Epithelial cell of prostate (primary cell): ENCODE data around the gene MADD.
"Not testable (repeated sequence)": the region's sequence is repeated elsewhere in the genome, so short reads cannot be mapped to it uniquely, and the experiment has no call there.

Source experiments
- DNase-seq: peaks from one replicate; pipeline ENCODE4 v3.0.0-alpha.2; 2011; ENCODE audit warnings: low read depth, low spot score
- H3K27ac ChIP-seq: fragments of 450-650 bp; 2 replicates; pipeline ENCODE4 v1.5.1; 2017; ENCODE audit warnings: mild to moderate bottlenecking

The MADD gene

DNA sequence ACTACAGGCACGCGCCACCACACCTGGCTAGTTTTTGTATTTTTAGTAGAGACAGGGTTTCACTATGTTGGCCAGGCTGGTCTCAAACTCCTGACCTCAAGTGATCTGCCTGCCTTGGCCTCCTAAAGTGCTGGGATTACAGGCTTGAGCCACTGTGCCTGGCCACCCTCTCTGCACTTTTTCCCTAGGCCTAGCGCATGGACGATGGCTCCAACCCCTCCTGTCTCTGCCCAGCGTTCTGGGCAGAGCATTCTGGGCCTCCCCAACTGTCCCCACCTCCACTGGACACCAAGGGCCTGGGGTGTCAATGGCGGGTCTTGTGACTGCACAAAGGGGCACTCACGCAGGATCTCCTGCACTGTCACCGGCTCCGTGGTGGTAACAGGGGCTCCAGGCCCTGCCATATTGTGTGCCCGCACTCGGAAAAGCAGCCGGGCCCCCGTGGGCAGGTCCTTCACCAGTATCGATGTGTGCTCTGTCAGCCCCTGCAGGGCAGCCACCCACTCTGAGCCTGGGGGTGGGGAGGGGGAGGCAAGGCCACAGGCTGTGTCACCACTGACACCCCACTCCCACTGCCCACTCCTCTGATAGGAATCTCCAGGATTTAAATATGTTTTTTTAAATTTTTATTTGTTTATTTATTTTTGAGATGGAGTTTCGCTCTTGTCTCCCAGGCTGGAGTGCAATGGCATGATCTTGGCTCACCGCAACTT lies 64.9 kb downstream of the MADD start:
- not testable (repeated sequence) for H3K27ac ChIP-seq, DNase-seq

DNA sequence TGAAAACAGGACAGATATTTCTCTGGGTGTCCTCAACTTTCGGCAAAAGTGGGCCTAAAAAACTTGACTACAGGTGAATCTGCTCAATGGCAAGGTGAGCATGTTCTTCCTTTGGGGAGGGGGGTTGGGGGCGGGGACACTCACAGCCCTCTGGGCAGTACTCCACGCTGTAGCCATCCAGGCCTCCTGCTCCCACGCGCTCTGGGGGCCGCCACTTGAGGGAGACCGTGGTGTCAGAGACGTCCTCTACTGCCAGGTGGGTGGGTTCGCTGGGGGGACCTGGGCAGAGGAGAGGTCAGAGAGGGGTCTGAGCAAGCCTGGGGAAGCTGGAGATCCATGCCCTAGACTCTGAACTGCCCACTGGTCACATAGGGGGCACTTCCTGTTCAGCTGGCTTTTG lies 65.8 kb downstream of the MADD start:
- no peak for DNase-seq
- H3K27ac ChIP-seq = no peak overlapping the region

DNA sequence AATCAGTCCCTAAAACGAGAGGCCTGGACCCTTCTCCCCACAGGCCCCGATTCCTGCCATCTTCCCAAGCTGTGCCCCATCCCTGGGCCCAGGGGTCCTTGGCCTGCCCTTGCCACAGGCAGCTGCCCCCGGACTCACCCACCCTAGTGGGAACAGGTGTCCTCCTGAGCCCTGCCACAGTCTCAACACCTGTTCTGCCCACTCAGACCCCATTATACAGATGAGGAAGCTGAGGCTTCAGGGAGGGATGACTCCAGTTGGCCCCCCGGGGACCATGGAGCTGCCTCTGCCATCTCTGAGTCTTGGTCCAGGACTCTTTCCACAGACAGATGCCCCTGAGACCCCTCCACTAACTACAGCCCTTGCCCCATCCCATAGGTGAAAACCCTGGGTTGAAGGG lies 66.7 kb downstream of the MADD start:
- no peak for DNase-seq
- H3K27ac ChIP-seq = no peak overlapping the region

DNA sequence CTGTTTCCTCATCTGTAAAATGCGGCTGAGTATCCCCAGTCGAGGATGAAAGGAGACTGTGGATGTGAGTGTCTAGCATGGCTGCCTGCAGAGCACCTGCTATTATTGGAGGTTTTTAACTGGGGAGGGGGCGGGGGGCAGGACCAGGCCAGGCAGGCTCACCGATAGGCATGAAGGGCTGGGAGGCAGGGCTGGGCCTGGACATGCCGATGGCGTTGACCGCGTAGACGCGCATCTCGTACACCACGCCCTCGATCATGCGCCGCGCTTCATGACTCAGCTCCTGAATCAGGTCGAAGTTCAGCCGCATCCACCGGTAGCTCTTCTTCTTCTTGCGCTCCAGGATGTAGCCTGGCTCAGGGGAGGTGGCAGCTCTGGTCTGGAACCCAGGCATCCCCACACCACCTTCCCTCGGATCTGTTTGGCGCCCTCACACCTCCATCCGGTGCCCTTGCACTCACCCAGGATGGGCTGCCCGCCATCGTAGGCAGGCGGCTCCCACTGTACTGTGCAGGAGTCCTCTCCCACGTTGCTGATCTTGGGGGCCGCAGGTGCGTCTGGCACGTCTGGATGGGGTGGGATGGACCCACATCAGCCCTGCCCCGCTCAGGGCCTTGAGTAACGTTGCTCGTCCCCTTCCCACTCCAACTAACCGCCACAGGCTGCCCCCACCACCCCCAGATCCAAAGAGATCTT lies 67.4 kb downstream of the MADD start:
- DNase-seq = no peak
- no peak overlapping the region for H3K27ac ChIP-seq

DNA sequence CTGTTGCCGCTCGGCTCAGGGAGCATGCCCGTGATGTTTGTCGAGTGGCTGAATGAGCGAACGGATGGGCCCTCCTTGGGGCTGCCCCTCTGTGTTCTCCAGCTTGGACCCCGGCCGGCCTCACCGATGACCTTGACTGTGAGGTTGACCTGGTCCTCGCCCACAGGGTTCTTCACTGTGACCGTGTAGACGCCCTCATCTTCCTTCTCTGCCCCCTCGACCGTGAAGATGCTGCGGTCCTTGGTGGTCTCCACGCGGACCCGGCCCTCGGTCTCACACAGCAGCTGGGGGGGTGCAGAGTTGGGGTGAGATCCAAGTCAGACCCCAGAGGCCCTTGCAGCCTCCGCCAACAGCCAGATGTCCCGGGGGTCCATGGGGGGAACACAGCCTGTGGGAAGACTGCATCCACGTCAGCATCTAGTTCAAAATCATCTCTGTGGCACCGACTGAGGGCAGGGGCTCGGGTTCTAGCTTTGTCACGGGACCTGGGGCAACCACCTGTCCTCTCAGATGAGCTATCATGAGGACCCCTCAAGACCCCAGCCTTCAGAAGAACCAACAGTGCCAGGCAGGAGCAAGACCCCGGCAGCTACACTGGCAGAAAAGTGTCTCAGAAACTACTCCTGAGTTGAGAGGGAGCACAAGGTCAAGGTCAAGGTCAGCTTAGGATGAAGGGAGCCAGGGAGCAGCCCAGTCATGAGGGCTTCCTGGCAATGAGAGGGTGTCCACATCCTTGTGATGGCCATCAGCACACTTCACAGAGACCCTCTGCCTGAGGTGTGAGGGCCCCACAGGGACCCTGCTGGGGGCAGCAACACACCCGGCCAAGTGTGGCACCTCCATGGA lies 68.7 kb downstream of the MADD start:
- DNase-seq = no peak

DNA sequence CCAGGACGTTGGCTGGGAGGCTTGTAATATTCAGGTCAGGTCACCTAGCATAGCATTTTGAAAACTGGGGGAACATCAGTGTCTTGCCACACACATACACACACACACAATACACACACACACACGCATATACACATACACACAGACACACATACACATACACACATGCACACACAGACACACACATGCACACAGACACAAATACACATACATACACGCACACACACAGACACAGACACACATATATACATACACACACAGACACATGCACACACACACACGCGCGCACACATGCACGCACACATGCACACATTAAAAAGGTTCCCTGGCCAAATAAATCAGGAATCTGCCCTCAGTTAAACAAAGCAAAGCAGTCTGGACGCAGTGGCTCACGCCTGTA lies 70.1 kb downstream of the MADD start:
- no peak for DNase-seq
- H3K27ac ChIP-seq = no peak overlapping the region

More for the DNA sequence above, 68.7 kb downstream of the MADD start:
- H3K27ac ChIP-seq = no peak overlapping the region

DNA sequence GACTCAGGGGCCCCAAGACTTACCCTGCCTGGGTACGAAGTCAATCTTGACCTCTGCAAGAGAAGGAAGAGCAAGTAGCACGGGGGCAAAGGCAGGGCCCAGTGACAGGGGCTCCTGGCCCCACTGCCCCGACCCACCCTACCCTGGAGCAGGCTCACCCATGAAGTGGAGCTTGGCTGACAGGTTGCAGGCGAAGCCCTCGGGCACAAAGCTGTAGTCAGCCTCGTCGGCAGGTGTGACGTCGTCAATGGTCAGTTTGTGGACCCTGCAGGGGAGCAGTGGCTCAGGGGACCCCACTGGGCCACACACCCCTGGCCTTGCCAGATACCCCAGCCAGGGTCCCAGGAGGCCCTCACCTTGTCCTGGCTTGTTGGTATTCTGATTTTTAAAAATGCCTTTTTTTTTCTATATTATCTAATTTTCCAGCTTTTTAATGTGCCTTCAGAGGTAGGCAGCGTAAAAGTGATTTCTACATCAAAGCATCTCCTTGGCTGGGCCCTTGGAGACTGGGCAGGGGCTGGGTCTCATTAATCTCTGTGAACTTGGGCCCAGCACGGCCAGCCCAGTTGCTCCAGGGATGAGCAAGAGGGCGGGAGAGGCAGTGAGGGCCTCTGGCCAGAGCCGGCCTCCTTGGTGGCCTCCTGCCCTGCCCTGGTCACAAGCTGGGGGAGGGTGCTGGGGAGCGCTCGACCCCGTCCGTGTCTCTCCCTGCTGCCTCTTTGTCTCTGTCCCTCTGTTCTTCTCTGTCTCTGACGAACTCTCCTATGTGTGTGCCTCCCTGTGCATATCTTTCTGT lies 71.2 kb downstream of the MADD start:
- DNase-seq = no peak
- H3K27ac ChIP-seq = no peak overlapping the region

DNA sequence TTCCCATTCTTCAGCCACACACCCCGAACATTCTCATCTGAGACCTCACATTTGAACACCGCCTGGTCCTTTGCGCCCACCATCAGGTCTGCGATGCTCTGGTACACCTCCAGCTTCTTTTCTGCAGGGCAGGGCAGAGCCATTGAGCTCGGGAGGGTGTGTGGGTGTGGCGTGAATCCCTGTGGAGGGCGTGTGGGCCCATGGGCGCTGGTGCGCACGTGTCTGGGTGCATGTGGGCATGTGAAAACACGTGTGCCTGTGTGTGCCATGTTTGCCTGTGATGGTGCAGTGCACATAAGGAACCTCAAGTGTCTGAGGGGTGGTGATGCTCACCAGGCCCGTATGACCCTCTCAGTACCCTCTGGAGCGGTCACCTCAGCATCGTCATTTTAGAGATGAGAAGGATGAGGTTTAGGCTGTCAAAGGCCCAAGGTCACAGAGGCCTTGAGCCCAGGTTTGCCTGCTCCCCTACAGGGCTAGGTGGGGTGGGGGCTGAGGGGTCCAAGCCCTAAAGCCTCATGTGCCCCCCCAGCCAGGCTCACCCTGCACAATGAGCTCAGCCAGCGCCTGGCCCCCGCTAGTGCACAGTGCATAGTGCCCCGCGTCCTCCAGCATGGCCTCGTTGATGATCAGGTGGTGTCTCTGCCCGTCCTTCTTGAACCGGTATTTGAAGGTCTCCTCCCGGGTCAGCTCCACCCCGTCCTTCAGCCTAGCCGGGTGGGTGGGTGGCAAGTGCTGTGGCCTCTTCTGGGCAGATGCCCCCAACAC lies 72.3 kb downstream of the MADD start:
- H3K27ac ChIP-seq = no peak overlapping the region
- DNase-seq = no peak

DNA sequence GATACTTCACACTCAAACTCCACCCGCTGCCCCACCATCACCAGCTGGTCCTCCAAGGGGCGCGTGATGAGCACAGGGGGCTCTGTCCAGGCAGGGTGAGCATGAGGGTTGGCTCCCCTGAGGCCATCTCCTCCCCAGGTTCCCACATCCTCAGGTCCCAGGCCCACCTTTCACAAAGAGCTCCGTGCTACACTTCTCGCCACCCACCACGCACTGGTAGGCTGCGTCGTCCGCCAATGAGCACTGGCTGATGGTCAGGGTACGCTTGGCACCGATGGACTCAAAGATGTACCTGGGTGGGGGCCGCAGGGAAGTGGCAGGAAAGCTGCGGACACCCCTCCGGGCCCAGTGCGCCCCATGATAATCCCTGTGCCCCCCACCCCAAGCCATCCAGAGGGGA lies 72.9 kb downstream of the MADD start:
- DNase-seq = no peak
- H3K27ac ChIP-seq = no peak overlapping the region

DNA sequence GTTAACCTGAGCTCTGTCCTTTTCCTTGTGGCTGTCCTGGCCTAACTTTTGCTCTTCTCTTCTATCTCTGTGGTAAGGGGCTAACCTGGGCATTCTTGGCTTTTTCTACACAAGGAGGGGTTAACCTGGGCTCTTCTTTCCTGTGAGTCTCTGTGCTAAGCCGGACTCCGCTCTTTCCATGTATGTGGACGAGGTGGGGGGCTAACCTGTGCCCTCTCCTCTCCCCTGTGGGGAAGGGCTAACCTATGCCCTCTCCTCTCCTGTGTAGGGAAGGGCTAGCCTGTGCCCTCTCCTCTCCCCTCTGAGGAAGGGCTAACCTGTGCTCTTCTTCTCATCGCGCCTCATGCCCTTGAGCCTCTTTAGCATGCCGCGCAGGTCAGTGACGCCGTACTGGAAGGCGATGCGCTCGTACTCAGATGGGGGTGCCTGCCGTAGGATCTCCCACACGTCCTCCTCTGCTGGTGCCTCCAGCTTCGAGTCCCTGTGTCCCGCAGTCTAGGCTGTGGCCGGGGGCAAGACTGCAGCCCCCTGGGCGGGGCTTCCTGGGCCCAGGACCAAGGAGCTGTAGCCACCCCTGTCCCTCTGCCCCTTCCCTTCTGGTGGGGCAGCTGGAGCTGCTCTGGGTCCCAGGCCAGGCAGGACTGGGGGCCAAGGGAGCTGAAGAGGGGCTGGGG lies 76.1 kb downstream of the MADD start:
- no peak overlapping the region for H3K27ac ChIP-seq
- DNase-seq = no peak

DNA sequence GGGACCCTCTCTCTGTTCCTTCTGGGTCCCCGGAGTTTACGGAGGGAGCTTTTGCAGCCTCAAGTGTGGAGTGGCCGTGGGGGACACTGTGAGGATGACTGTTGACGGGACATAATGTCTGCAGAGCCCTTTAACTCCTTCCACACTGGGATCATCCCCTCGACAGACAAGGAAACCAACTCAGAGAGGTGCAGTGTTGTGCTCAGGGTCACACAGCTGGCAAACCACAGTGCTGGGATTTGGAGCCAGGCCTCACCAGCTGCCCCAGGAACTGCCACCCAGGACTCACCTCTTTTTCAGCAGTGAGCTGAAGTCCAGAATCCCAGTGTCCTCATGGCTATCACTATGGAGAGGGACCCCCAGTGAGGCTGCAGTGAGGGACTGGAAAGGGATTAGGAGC lies 77.2 kb downstream of the MADD start:
- no peak for DNase-seq
- H3K27ac ChIP-seq = no peak overlapping the region

DNA sequence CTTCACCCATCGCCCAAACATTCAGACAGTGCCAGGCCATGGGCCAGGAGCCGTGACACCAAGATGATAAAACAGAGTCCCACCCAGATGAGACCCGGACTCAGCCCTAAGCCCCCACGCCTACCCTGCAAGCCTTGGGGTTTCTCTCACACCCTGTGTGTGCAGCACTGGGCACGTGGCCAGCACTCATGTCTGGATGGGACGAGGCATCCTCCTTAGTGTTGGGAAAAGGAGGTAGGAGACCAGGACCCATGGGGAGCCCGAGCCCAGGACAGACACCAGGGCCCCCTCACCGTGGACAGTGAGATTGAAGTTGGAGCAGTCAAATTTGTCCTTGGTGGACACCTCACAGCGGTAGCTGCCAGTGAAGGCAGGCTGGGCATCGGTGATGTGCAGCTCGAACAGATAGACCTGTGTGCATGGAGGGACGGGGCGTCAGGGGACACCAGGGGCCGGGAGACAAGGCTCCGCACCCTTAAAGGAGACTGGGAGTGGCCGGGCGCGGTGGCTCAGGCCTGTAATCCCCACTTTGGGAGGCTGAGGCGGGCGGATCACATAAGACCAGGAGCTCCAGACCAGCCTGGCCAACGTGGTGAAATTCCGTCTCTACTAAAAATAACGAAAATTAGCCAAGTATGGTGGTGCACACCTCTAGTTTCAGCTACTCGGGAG lies 78.3 kb downstream of the MADD start:
- no peak for DNase-seq
- H3K27ac ChIP-seq = no peak overlapping the region

DNA sequence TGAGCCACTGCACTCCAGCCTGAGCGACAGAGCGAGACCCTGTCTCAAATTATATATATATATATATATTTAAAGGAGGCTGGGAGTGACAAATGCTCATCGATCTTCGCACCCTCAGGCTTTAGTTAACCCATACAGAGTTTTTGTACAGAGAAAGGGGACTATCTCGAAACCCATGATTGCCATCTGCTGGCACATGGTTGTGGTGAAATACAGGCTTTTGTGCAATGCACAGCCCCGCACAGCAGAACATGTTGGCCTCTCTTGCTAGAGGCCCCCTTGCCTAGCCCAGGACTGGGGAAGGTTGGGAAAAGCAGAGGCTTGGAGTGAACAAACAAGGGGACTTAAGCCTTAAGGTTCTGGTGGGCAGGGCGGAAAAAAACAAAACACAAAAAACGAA lies 78.9 kb downstream of the MADD start:
- no peak for DNase-seq
- no peak overlapping the region for H3K27ac ChIP-seq

DNA sequence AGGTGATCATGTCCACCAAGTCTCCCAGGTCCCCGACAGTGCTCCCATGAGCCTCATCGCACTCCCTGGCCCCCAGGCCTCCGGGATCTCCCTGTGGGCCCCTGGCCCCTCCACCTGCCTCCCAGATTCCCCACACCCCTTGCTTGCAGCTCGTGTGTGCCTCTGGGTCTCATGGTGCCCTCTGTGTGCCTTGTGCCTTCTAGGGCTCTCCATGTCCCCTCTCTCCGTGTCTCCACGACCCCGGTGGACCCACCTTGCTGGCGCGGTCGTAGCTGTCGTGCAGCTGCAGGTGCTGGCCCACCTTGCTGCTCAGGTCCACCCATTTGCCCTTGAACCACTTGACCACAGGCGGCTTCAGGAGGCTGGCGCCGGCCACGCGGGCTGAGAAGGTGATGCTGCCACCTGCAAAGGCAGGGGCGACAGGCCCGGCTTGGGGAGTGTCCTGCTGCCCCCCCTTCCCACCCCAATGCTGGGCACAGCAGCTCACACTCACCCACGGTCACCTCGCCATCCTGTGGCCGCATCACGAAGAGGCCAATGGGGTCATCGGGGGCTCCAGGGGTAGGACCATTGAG lies 79.7 kb downstream of the MADD start:
- H3K27ac ChIP-seq = no peak overlapping the region
- no peak for DNase-seq

DNA sequence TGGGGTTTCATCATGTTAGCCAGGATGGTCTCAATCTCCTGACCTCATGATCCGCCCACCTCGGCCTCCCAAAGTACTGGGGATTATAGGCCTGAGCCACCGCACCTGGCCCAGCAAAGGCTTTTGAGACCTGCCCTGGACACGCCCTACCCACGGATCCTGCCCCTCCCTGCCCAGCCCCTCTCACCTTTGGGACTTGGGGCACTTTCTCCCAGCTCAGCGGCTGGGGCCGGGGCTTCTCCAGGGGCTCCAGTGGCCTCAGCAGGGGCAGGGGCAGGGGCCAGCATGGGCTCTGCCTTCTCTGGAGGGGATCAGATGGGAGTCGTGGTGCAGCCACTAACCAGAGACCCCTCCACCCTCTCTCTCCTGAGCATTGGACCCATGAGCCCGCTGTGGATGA lies 80.4 kb downstream of the MADD start:
- no peak overlapping the region for H3K27ac ChIP-seq
- DNase-seq = no peak

DNA sequence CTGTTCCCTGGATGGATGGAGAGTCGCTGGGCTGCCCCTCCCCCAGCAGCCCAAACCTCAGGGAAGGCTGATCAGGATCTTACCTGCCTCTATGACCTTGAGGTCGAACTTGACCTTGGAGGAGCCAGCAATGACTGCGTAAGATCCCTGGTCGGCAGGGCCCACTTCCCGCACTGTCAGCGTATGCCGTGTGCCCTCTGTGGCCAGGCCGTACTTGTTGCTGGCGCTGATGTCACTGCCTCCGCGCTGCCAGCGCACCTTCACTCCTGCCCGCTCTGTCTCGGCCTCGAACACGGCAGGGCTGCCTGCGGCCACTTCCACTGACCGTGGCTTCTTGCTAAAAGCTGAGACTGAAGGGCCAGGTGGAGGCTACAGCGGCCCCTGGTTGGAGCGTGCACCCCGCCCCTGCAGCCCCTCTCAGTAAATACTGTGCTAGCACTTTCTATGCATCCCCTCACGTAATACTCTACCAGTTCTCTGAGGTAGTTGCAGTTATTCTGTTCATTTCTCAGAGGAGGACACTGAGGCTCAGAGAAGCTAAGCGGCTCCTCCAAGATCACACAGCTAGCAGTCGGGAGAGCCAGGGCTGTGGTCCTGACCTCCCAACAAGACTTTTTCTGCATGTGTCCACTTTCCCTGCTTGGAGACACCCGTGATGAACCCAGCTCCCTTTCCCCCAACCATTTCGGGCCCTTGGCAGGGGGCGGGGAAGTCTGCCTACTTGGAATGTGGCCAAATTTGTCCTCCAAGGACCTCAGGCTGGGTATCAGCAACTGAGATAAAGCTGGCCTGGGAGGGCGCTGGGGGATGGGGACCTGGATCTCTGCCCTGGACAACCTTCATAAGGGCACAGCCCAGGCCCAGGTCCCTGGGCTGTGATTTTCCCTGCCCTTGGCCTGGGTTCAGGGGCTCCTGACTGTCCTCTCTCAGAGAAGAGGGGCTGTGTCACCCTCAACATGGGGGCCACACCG lies 81.5 kb downstream of the MADD start:
- no peak overlapping the region for H3K27ac ChIP-seq
- no peak for DNase-seq

DNA sequence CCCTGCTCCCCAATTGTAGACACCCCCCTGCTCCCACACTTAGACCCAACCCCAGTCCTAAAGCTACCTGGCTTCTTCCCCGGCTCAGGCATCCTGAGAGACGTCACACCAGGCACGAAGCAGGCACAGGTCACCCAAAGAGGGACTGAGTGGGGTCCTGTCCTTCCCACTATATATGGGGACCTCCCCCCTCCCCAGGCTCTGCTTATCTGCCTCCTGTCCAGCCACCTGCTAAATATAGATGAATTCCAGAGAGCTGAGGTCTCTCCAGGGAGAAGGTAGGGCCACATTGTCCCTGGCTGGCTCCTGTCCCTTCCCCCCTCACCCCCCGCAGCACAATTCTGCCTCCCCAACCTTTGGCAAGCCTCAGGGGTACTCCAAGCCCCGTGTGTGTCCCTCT lies 82.6 kb downstream of the MADD start, which contains the start of gene MYBPC3:
TSS of gene MYBPC3 (minus strand) at position 147 of the 400 bp plus-strand sequence. CDS start at position 92, 55 bp downstream.
- no peak within 1 kb of the TSS for H3K27ac ChIP-seq
- DNase-seq = no peak
